DMS 273 (cell line): Measurements from ENCODE around the gene SLF2.

ENCODE experiments used
- DNase-seq: peaks from one replicate; lab custom pipeline; 2025; ENCODE audit not compliant: unreplicated experiment; lab: John Stamatoyannopoulos, UW

SLF2 gene

GRCh38 chr10:101011517-101012423 is 99.0 kb downstream of the SLF2 start:
- peak; percentile 41 for DNase-seq

GRCh38 chr10:101012525-101013364 is 100.0 kb downstream of the SLF2 start:
- peak; percentile 94 for DNase-seq

- DNase-seq = no peak
Measured at GRCh38 chr10:101013365-101013825, 100.6 kb downstream of the SLF2 start.

- DNase-seq = peak; percentile 85
Measured at GRCh38 chr10:101014230-101014884, 101.6 kb downstream of the SLF2 start.
